ENCODE data around the gene PKNOX2.

- TF ChIP-seq EP300 (IDR thresholded peaks at IDR 0.05; ENCODE audit: borderline replicate concordance in 1 of 2, low read depth in 2 of 2, low read length in 2 of 2) (no peak), EGR1 (IDR thresholded peaks at IDR 0.05; ENCODE audit: borderline replicate concordance, low read depth, low read length) (no peak)
These were observed 220.3 kb downstream of the PKNOX2 start for GRCh38 chr11:125384825-125385224.

Data from H1 (cell line).